A549 (cell line): Measurements from ENCODE around the gene PRKAG2. TPM values are rescaled to one million over a fixed set of nuclear protein-coding genes. Genes with fewer than 3 reads are reported as not detected.

Source experiments
- ATAC-seq, 2 experiments: fragments of 200-7000 bp in 1 of 2; fragments of >200 bp in 1 of 2; cut with Nextera tagmentation in 1 of 2; cut with Tn5 transposase in 1 of 2; 3 replicates each; pipeline versions ENCODE4 v1.8.0 to v1.9.1; 2018 to 2020; ENCODE audit warnings: mild to moderate bottlenecking in 1 of 2, moderate library complexity in 1 of 2
- CTCF ChIA-PET: fragments of 300-600 bp; sonication (Branson Sonifier 250); formaldehyde crosslinking; extraction: SDS; loops from one replicate; lab custom pipeline; 2021; ENCODE audit warnings: antibody characterized with exemption, inconsistent platforms; lab: Yijun Ruan, JAX
- POLR2A ChIA-PET: fragments of 350-600 bp; formaldehyde crosslinking; extraction: SDS; loops from one replicate; lab custom pipeline; 2021; ENCODE audit warnings: antibody characterized with exemption, inconsistent platforms; lab: Yijun Ruan, JAX
- DNase-seq, 2 experiments: peaks; one replicate each; pipeline versions ENCODE4 v3.0.0 to v3.0.0-alpha.2; 2011 to 2016; ENCODE audit warnings: low read depth in 1 of 2, low spot score in 1 of 2
- FAIRE-seq: peaks from 2 replicates; lab custom pipeline; 2011; peaks lifted over from hg19 to GRCh38; lab: Jason Lieb, UNC
- H3K27ac ChIP-seq, 2 experiments: fragments of >200 bp; sonication (Bioruptor Twin); formaldehyde crosslinking; 3 replicates each; pipeline ENCODE4 v1.5.1; 2016 to 2017
- H3K4me1 ChIP-seq: fragments of >200 bp; sonication (Bioruptor Twin); formaldehyde crosslinking; 3 replicates; pipeline ENCODE4 v1.6.1; 2016
- H3K4me2 ChIP-seq: fragments of >200 bp; sonication (Bioruptor Twin); formaldehyde crosslinking; 3 replicates; pipeline ENCODE4 v1.6.1; 2016
- H3K4me3 ChIP-seq: fragments of >200 bp; sonication (Bioruptor Twin); formaldehyde crosslinking; 3 replicates; pipeline ENCODE4 v1.5.1; 2016
- H3K9me3 ChIP-seq: fragments of >200 bp; sonication (Bioruptor Twin); formaldehyde crosslinking; 3 replicates; pipeline ENCODE4 v1.6.1; 2016
- CBX8 ChIP-seq: fragments of 200-600 bp; sonication (generic); IDR thresholded peaks from 2 replicates; pipeline ENCODE4 v1.6.1; 2016
- CEBPB ChIP-seq, 2 experiments: fragments of >200 bp in 1 of 2; sonication (Bioruptor Twin) in 1 of 2; formaldehyde crosslinking in 1 of 2; IDR thresholded peaks; 2 replicates each; pipeline ENCODE4 v1.6.1; 2012 to 2016
- CHD4 ChIP-seq: fragments of 200-600 bp; sonication (generic); IDR thresholded peaks from 2 replicates; pipeline ENCODE4 v1.6.1; 2016; ENCODE audit warnings: antibody characterized with exemption, mild to moderate bottlenecking, borderline replicate concordance
- EHF ChIP-seq: fragments of 250-450 bp; sonication (Bioruptor Pico); IDR thresholded peaks from 2 replicates; pipeline ENCODE4 v1.5.0; 2020; ENCODE audit warnings: mild to moderate bottlenecking
- EHMT2 ChIP-seq: fragments of 200-600 bp; sonication (generic); IDR thresholded peaks from 2 replicates; pipeline ENCODE4 v1.6.1; 2016; ENCODE audit warnings: antibody characterized with exemption, low read depth, mild to moderate bottlenecking, moderate library complexity
- EP300 ChIP-seq, 2 experiments: fragments of >200 bp; sonication (Bioruptor Twin); formaldehyde crosslinking; IDR thresholded peaks; 2 replicates in 1 of 2; 3 replicates in 1 of 2; pipeline ENCODE4 v1.6.1; 2016 to 2017
- FOSB ChIP-seq: fragments of 250-450 bp; sonication (Bioruptor Pico); IDR thresholded peaks from 2 replicates; pipeline ENCODE4 v1.5.0; 2020; ENCODE audit warnings: mild to moderate bottlenecking, moderate library complexity
- HEYL ChIP-seq: fragments of 250-450 bp; sonication (Bioruptor Pico); IDR thresholded peaks from 2 replicates; pipeline ENCODE4 v1.8.0; 2021; ENCODE audit warnings: mild to moderate bottlenecking, moderate library complexity
- HOXB5 ChIP-seq: fragments of 250-450 bp; sonication (Bioruptor Pico); IDR thresholded peaks from 2 replicates; pipeline ENCODE4 v1.5.0; 2020; ENCODE audit warnings: mild to moderate bottlenecking, moderate library complexity
- JUNB ChIP-seq: fragments of >200 bp; sonication (Bioruptor Twin); formaldehyde crosslinking; IDR thresholded peaks from 2 replicates; pipeline ENCODE4 v1.6.1; 2016
- KDM1A ChIP-seq: fragments of 200-600 bp; sonication (generic); IDR thresholded peaks from 2 replicates; pipeline ENCODE4 v1.6.1; 2016; ENCODE audit warnings: low read depth, mild to moderate bottlenecking
- KDM5A ChIP-seq: fragments of 200-600 bp; sonication (generic); IDR thresholded peaks from 2 replicates; pipeline ENCODE4 v1.6.1; 2016; ENCODE audit warnings: antibody characterized with exemption, mild to moderate bottlenecking
- MAFK ChIP-seq: fragments of 450-650 bp; IDR thresholded peaks from 2 replicates; pipeline ENCODE4 v1.6.1; 2014; ENCODE audit not compliant: partially characterized antibody
- MYC ChIP-seq: IDR thresholded peaks from 2 replicates; pipeline ENCODE4 v1.6.1; 2012; ENCODE audit warnings: mild to moderate bottlenecking, inconsistent platforms, low read length, improper control_type of control experiment, borderline replicate concordance
- NR3C1 ChIP-seq: fragments of >200 bp; sonication (Bioruptor Twin); formaldehyde crosslinking; IDR thresholded peaks from 3 replicates; pipeline ENCODE4 v1.6.1; 2017
- POLR2AphosphoS2 ChIP-seq: conservative IDR thresholded peaks from 2 replicates; pipeline ENCODE4 v1.6.1; 2012; ENCODE audit warnings: low read length, improper control_type of control experiment, inconsistent platforms
- RARB ChIP-seq: fragments of 250-450 bp; sonication (Bioruptor Pico); IDR thresholded peaks from 2 replicates; pipeline ENCODE4 v1.8.0; 2021; ENCODE audit warnings: mild to moderate bottlenecking, moderate library complexity
- RCOR1 ChIP-seq: fragments of 150-350 bp; IDR thresholded peaks from 2 replicates; pipeline ENCODE4 v1.6.1; 2014; ENCODE audit warnings: antibody characterized with exemption, low read length, low read depth
- RFX5 ChIP-seq: fragments of 450-650 bp; IDR thresholded peaks from 2 replicates; pipeline ENCODE4 v1.7.1; 2014; ENCODE audit warnings: antibody characterized with exemption, mild to moderate bottlenecking, moderate library complexity
- SMC3 ChIP-seq: fragments of >200 bp; sonication (Bioruptor Twin); formaldehyde crosslinking; IDR thresholded peaks from 3 replicates; pipeline ENCODE4 v1.6.1; 2018; ENCODE audit warnings: inconsistent platforms
- TP53 ChIP-seq: fragments of 250-450 bp; sonication (Bioruptor Pico); IDR thresholded peaks from 2 replicates; pipeline ENCODE4 v1.5.0; 2021; ENCODE audit warnings: mild to moderate bottlenecking, moderate library complexity
- ZC3H11A ChIP-seq: fragments of 450-650 bp; IDR thresholded peaks from 2 replicates; pipeline ENCODE4 v1.6.1; 2014; ENCODE audit warnings: antibody characterized with exemption, mild to moderate bottlenecking
- WGBS: methylation state at CpG from one replicate; pipeline ENCODE4 v1.1.6; 2017; ENCODE audit errors: missing lambda C conversion rate; 5-methylcytosine and 5-hydroxymethylcytosine counted together
- polyA plus RNA-seq, 4 experiments: library from polyadenylated mRNA; depleted of rRNA in 3 of 4; stranded (reverse); fragments of >200 nt; fragmentation: RNase III in 1 of 4; extraction: RNeasy Plus Mini Kit Qiagen cat#74134 plus additional on column Dnase treatment in 1 of 4; gene quantifications; 2 replicates in 3 of 4; 3 replicates in 1 of 4; pipeline ENCODE4 v1.2.3, GENCODE V29; 2011 to 2017
- TF ChIP-seq, protein P1 (sequence below): IDR thresholded peaks from 2 replicates; pipeline ENCODE4 v1.6.1; 2012
- TF ChIP-seq, protein P2 (sequence below): fragments of 250-450 bp; sonication (Bioruptor Pico); IDR thresholded peaks from 2 replicates; pipeline ENCODE4 v1.5.0; 2020; ENCODE audit warnings: low read depth, mild to moderate bottlenecking, moderate library complexity
- TF ChIP-seq, protein P3 (sequence below): fragments of >200 bp; sonication (Bioruptor Twin); formaldehyde crosslinking; IDR thresholded peaks from 2 replicates; pipeline ENCODE4 v1.6.1; 2016

The PRKAG2 gene
- polyA plus RNA-seq, 2 of the 4 experiments (the other 2 are of a cell fraction) = 26.5 to 31.7 TPM

DNA sequence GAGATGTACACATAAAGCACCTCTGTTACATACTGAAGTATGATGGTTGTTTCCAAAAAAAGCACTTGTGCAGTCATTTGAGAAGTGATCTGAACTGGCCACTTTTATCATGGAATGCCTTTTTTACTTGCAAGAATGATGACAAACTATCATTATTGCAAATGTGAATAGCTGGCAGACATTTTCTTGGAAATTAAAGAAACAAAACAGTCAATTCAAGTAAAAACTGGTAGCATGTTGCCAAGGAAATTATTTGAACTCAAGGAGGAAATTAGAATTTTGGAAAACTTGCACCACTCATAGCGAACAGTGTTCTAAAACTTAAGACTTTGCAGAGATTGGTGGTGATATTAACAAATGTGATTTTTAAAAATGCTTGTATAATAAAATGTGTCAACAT is 363.8 kb downstream of the PRKAG2 start:
- WGBS = 90% methylated on average over 1 of the region's 1 CpG
- Histone ChIP-seq H3K9me3 (no peaks in the 10 kb centered on the region), H3K4me2 (no peak overlapping the region), H3K4me1 (peaks cover 35% of the 10 kb centered on the region), H3K27ac (no peak overlapping the region), H3K4me3 (no peak overlapping the region)
- TF ChIP-seq KDM5A (no peak), CBX8 (no peak), NR3C1 (no peak), CEBPB (IDR thresholded peaks at IDR 0.05) (no peak), HEYL (CRISPR knock-in tag) (no peak), POLR2AphosphoS2 (no peak)
- FAIRE-seq = no peak
- no peak for ATAC-seq
- DNase-seq = no peak
- ChIA-PET POLR2A (no interaction called here), CTCF (interaction anchor here (0.5 kb wide), 1 partner anchor 389 kb away, joined by 3 read pairs; no protein-coding TSS in a partner anchor)

DNA sequence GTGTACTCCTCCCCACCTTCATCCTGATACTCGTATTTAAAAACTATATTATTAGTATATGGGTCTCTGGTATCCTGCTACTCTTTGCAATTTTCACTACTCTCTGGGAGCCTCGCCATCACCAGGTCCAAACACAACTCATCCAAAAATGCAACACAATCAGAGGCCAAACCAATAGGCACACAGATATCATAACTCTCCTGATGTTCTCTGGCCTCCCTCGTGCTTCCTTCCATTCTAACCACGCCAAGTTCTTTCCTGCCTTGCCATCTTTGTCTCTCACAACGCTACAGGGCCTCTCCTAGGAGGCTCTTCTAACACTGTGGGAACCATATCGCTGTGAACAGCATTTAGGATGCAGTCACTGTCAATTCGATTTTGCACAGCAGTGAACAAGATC is 364.6 kb downstream of the PRKAG2 start:
- Histone ChIP-seq H3K9me3 (no peaks in the 10 kb centered on the region), H3K4me2 (no peak overlapping the region), H3K4me3 (no peak overlapping the region)
- WGBS = 90% methylated on average over 7 of the region's 7 CpGs
- TF ChIP-seq, protein P1, sequence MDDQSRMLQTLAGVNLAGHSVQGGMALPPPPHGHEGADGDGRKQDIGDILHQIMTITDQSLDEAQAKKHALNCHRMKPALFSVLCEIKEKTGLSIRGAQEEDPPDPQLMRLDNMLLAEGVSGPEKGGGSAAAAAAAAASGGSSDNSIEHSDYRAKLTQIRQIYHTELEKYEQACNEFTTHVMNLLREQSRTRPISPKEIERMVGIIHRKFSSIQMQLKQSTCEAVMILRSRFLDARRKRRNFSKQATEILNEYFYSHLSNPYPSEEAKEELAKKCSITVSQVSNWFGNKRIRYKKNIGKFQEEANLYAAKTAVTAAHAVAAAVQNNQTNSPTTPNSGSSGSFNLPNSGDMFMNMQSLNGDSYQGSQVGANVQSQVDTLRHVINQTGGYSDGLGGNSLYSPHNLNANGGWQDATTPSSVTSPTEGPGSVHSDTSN = no peak
- no peak for TF ChIP-seq SMC3
- no peak for TF ChIP-seq FOSB (CRISPR knock-in tag)
- TF ChIP-seq, protein P2, sequence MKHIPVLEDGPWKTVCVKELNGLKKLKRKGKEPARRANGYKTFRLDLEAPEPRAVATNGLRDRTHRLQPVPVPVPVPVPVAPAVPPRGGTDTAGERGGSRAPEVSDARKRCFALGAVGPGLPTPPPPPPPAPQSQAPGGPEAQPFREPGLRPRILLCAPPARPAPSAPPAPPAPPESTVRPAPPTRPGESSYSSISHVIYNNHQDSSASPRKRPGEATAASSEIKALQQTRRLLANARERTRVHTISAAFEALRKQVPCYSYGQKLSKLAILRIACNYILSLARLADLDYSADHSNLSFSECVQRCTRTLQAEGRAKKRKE (CRISPR knock-in tag) = no peak
- no peak for TF ChIP-seq HEYL (CRISPR knock-in tag)
- TF ChIP-seq MYC = no peak
- TF ChIP-seq EP300 (IDR thresholded peaks at IDR 0.05) = no peak
- TF ChIP-seq POLR2AphosphoS2 = no peak
- TF ChIP-seq CHD4 = no peak
- TF ChIP-seq EHMT2 = no peak
- TF ChIP-seq, all 56 proteins: peak for 0
- DNase-seq (no peak), ATAC-seq (no peak), FAIRE-seq (no peak)
- Histone ChIP-seq H3K27ac (no peak overlapping the region), H3K4me1 (peaks cover 37% of the 10 kb centered on the region)
- ChIA-PET POLR2A (no interaction called here), CTCF (interaction anchor here (0.8 kb wide), 1 partner anchor 121 kb away, joined by 4 read pairs; no protein-coding TSS in a partner anchor)

DNA sequence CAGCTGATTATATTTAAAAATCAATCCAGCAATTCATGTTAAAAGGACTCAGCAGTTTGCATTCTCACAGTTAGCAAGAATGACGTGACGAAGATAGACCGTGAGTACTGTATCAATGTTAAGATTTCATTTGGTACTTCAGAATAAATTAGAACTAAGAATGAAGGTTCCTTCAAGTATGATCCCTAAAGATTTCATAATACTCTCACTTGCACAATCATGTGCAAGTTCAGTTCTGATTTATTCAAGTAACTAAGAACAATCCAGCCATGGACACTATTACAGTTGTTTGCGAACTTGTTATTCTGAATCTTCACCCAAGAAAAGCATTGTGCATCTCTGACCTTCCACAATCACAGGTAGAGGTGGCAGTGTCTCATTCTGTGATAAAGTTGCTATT is 365.0 kb downstream of the PRKAG2 start:
- ChIA-PET CTCF (interaction anchor here (0.8 to 1.9 kb wide), 2 partner anchors 63 to 121 kb away, joined by 4 to 8 read pairs; no protein-coding TSS in a partner anchor), POLR2A (interaction anchor here (1.5 kb wide), 1 partner anchor 8 kb away, joined by 4 read pairs; the partner anchor contains the start of gene RHEB)
- Histone ChIP-seq H3K4me1 (peaks cover 37% of the 10 kb centered on the region), H3K4me3 (no peak overlapping the region), H3K9me3 (no peaks in the 10 kb centered on the region), H3K4me2 (no peak overlapping the region), H3K27ac (no peak overlapping the region)
- no peak for DNase-seq
- ATAC-seq = no peak
- WGBS = 97% methylated on average over 4 of the region's 4 CpGs
- no peak for FAIRE-seq
- TF ChIP-seq EHF (CRISPR knock-in tag) (no peak), RFX5 (no peak), CEBPB (IDR thresholded peaks at IDR 0.05) (peak; percentile 21 to 42; a peak in 2 of 4 replicates)
- TF ChIP-seq, all 56 proteins: peak for 1

DNA sequence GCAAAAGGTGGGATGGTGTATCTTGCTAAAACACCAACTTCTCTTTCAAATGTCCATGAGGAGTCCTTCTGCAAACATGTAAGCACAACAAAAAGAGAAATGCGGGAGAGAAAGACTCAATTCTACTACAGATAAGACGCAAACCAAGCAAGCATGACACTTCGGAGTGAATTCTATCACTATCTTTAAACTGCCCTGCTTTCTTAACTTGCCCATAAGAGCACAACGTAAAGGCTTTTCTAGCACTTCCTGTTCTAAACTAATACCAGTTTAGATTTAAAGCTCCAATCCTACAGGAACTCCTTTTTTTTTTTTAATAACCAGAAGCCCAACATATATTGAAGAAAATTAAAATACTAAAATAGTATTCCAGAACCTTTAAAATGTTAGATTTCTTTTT is 365.6 kb downstream of the PRKAG2 start:
- DNase-seq (no peak), ATAC-seq (no peak), FAIRE-seq (no peak)
- no peak overlapping the region for H3K27ac ChIP-seq
- H3K4me2 ChIP-seq = no peak overlapping the region
- 94% methylated on average over 4 of the region's 4 CpGs for WGBS
- POLR2A ChIA-PET = interaction anchor here (1.5 kb wide), 1 partner anchor 9 kb away, joined by 4 read pairs; the partner anchor contains the start of gene RHEB
- H3K4me3 ChIP-seq = no peak overlapping the region
- no peaks in the 10 kb centered on the region for H3K9me3 ChIP-seq
- CTCF ChIA-PET = interaction anchor here (1.1 to 1.9 kb wide), 3 partner anchors 8 to 62 kb away, joined by 3 to 8 read pairs (median 4); no protein-coding TSS in a partner anchor
- H3K4me1 ChIP-seq = peaks cover 37% of the 10 kb centered on the region
- TF ChIP-seq KDM5A (no peak), JUNB (no peak), MAFK (no peak), RCOR1 (no peak), ZC3H11A (no peak), HOXB5 (CRISPR knock-in tag) (no peak), RARB (CRISPR knock-in tag) (no peak), FOSB (CRISPR knock-in tag) (no peak), TP53 (CRISPR knock-in tag) (no peak), KDM1A (no peak), SMC3 (no peak), POLR2AphosphoS2 (no peak)
- TF ChIP-seq, protein P3, sequence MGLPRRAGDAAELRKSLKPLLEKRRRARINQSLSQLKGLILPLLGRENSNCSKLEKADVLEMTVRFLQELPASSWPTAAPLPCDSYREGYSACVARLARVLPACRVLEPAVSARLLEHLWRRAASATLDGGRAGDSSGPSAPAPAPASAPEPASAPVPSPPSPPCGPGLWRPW = no peak
- TF ChIP-seq, protein P1 = no peak
